ENCODE data around the gene DYNLT2.
A peak's percentile ranks its signal among the peaks of the same experiment; 100 is the strongest.

Gene DYNLT2, protein sequence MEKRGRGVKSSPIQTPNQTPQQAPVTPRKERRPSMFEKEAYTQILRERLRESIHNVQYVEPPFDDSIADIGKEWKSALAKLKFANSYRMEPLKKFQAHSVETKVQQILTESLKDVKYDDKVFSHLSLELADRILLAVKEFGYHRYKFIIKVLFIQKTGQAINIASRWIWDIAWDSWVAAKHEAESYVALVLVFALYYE

DNA sequence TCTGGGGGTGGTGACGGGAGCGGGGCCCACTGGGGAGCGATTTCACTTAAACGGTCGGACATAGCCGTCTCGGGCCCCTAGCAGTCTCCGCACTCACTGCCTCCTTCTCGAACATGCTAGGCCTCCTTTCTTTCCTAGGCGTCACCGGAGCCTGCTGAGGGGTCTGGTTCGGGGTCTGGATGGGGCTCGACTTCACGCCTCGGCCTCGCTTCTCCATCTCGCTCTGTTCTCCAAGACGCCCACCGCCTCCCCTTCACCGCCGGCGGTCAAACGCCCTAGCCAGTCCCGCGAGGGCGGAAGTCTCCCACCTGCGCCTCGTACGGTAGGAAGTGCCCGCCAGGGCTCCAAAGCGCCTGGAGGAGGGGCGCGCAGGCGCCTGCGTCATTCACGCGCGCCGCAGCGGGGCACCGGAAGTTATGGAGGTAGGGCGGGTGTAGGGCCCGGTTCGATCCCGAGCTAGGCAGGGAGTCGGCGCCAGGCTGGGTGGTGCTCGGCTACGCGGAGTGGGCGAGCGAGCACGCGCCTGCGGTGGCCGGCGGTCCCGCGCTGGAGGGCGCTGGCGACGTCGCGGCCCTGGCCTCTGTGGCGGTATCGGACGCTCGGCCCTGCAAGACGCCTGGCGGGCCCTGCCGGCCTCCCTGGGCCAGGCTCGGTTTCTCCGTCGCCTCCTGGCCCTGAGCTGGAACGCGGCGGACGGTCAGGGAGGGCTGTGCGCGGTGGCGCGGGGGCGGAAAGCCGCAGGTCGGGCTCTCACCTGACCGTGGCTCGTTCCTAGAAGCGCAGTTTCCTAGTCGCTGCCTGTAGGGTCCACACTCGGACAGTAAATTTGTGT is at the start of gene DYNLT2, which contains the start of gene ERMARD:
DYNLT2 (minus strand) TSS at position 331 of the 832 bp plus-strand sequence; CDS start at position 217, 114 bp downstream.
ERMARD (plus strand) TSS at position 381 of the 832 bp plus-strand sequence; CDS start at position 417, 36 bp downstream.
- peak; percentile 79 for DNase-seq

DNA sequence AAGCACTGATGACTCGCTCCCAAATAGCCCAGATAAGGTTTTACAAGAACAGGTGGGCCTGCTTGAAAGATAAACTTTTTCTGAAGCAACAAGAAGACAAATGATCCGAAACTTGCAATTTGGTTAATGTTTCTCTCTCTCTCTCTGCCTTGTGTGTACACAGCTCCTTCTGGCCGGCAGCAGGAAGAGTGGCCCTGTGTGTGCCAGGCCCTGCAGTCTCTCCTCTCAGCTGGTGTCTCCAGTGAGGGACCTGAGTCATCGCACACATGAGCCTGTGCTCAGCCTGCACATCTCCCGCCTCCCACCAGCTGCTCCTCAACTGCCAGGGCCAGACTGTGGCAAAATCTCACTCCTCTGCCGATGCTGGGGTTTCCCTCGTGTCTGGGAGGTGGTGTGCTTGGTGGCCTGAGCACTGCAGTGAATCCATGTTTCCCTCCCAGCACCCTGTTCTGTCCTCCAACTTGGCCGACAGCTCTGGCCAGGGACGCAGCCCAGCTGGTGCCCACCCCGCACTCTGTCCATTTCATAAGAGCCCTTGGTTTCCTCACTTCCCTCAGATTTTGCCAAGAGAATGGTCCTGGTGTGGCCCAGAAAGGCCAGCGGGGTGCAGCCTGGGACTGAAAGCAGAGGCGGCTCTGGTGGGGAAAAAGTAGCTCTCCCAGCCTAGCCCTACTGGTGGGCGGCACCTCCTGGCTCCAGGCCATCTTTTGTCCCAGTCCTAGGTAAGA is 49.5 kb upstream of the DYNLT2 start:
- no peak for DNase-seq

DNA sequence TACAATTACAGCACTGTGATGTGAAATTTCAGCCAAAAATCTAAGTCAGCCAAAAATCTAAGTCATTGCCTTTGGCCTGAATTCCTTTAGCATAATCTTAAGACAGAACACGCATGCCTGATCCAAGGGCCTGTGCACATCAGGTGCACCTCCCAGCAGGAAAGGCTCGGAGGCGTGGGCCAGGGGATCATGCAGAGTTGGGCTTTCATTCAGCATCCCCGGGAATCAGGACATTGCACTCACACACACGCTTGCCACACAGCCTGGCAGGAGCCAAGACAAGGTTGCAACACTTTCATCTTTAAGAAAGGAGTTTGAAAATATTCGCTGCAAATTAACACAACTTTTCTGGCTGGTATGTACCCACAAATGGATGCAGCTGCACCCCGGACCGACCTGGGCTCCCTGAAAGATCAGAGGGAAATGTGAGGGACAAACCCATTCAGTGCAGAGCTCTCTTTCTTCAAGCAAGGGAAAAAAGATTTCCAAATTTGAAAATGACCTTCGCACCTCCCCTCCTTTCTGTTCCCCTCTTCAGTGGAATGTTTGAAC is 48.8 kb upstream of the DYNLT2 start:
- DNase-seq: no peak

DNA sequence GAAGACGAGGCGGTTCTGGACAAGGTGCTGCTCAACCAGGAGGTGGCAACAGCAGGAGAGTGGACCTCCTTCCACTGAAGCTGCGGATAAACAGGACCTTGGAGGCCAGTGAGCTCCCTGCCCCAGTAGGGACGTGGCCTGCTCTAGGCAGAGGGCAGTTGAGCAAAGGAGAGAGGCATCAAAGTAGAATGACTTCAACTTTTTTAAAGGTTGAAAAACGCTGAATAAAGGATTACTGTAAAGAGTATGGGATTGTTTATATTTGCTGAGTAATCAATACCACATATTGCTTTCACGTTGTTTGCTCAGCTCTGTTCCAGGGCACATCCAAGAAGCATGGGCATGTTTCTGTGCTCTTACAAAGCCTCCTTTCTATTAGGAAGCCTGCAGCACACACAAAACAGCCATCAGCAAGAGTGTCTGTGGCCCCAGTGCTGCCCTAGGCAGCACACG is 48.1 kb upstream of the DYNLT2 start:
- no peak for DNase-seq

DNA sequence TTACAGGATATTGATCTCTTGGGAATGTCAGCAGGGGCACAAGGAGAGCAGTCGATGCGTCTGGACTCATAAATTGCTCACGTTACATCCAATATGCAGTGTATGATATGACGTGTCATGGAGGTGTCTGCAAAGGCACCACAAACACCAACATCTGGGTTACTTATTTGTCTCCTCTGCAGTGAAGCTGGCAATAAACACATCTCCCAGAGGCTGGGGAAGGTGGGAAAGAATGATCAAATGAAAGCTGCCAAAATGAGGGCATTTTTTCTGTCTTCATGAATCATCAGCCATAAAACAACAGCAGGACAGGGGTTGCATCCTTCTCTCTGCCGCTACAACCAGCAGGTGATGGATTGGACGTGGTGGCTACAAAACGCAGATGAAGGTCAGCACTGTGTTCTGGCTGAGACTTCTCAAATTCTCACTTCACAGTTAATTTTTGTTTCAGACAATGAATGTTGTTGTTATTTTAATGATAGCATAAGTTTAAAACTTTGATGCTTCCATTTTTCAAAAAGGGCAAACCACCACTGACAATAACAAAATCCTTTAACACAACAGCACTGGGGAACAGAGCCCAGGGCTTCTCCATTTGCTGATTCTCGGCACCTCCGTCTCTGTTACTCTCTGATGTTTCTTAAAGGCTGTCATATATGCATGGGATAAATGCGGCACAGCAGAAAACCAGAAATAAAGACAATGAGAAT is 47.5 kb upstream of the DYNLT2 start:
- no peak for DNase-seq

DNA sequence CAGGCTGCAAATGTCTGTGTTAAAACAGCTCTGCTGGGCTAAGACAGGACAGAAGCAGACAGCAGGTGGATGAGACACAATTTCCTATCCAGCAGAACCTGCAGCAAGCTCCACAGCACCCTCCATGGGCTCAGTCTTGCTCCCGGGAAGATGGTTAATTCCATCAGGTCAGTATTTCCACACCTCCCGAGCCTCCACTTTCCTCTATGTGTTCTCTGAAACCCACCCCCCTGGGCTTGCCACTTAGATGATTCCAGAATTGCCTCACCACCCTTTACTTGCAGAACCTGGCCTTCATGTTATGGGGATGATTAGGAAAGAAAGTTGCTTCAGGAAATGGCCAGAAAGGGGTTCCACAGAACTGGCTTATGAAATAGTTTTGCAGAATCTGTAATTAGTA is 43.8 kb upstream of the DYNLT2 start:
- DNase-seq: no peak

DNA sequence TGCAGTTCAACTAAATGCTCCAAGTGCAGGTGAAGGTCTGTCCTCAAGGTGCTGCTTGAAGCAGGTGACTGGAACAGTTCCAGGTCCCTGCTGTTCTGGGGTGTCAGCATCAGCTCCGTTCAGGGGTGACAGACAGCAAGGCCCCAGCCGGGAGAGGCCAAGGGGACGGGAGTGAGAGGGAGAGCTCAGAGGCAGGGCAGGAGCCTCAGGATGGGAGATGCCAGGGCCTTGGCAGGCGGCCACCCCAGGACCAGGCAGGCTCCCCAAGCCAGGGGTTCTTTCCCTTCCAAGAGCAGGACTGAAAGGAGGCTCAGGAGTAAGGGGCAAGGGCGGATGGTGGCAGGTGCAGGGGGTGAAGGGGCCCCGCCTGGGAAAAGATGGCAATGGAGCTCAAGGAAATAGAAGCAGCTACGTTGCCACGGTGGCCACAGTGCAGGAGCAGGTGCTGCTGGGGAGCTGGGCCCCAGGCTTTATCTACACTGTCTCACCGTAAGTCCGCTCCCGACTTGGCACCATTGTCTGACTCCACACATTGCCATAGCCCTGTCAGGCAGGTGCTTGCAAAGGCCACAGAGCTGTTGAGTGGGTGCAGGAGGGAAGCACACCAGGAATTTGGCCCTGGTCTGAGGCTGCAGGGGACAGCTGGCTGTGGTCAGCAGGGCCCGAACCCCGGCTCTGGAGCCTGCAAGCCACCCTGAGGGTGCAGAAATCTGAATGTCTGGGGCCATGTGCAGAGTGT is 43.1 kb upstream of the DYNLT2 start:
- DNase-seq: no peak

DNA sequence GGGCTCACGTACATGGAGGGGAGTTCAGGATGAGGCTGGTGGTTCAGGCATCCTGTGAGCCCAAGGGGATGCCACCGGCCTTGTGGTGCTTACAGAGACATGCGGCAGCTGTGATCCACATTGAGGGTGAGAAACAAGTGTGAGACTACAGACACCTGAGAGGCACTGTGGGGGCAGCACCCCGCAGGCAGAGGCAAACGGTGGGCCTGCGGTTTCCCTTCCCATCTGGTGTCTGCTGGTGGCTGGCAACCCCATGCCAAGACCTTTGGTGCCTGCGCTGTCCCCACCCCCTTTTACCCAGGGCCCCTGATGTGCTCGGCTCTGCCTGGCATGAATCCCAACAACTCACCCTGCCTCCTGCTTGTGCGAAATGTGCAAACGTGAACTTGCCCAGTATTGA is 42.0 kb upstream of the DYNLT2 start:
- DNase-seq: no peak

DNA sequence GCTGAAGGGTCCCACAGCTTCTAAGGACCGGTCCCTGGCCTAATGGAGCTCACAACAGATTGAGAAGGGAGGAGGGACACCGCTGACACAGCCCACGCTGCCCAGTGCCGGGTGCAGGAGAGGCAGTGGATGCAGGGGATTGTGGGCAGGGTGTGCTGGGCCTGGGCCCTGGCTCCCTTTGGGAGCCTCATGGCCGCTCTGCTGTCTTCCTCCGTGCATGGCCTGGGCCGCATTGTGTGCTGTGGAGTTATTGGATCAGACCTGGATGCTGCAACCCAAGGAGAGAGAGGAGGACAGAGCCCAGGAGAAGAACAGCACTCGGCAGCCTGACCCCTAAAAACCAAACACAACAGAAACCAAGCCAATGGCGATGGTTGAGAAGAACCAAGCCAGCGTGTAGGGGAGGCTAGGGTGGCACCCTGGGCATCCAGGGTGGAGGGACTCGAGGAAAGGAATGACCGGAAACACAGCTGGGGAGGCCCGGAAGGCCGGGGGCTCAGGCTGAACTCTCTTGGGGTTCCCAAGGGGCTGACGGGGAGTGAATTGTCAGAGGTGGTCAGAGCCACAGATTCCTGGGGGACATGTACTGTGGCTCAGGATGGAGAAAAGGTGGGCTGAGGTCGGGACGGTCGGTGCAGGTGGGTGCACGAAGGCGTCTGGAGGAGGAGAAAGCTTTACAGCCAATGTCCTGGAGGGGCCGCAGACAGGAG is 41.1 kb upstream of the DYNLT2 start:
- DNase-seq: no peak

DNA sequence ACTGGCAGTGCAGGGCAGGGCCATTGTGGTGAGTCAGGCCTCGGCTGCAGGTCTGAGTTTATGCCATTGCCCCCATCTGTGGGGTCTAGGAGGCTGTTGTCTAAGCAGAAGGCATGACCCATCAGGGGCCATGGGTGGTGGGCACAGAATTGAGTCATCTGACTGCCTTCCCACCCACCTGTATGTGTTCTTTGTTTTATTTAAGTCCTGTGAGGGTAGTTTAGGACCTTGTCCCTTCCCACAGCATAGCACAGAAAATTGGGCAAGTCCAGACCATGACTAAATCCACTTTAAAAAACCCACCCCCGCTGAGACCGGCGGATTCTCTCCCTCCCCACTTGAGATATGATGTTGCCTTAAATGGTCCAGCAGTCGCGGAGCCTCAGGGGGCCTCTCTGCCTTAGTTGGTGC is 40.4 kb upstream of the DYNLT2 start:
- no peak for DNase-seq

DNA sequence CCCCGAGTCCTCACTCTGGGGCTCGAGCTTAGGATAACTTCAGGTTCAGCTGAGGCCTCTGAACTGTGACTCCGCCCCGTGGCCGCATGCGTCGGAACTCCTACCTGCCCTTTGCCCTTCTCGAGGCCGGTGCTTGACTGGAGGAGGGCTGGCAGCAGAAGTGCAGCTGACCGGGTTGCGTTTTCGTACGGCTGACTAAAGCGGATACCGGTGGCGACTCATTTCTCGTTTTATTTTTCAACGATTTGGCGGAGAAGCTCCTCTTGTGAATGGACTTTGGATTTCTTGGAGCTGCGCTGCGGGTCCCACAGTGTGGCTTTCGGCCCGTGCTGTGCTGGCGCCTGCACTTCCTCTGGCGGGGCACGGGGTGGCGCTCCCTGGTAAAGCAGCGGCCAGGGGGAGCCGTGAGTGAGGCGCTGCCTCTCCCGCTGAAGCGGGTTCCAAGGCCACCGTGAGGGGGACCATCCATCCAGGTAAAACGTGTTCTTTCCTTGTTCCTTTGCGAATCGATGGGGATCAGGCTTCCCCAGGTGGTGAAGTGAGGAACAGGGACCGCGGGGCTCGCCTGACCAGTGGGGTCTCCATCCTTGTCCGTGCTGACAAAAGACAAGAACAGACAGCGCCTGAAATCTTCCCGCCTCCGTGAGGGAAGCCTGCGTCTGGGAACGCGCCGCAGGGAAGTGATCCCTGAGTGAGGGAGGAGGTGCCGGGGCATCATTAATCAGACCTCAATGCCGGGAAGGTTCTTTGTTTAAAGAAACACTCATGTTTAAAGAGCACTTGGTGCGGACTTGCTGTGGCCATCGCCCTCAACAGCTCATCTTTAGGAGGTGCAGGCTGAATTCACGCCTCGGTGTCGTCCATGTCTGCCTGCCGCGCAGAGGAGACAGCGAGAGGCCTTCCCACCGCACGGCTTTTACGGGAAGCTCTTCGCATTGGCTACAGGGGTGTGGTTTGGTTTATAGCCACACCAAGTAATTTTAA is 38.9 kb upstream of the DYNLT2 start:
- DNase-seq: peak; percentile 56

DNA sequence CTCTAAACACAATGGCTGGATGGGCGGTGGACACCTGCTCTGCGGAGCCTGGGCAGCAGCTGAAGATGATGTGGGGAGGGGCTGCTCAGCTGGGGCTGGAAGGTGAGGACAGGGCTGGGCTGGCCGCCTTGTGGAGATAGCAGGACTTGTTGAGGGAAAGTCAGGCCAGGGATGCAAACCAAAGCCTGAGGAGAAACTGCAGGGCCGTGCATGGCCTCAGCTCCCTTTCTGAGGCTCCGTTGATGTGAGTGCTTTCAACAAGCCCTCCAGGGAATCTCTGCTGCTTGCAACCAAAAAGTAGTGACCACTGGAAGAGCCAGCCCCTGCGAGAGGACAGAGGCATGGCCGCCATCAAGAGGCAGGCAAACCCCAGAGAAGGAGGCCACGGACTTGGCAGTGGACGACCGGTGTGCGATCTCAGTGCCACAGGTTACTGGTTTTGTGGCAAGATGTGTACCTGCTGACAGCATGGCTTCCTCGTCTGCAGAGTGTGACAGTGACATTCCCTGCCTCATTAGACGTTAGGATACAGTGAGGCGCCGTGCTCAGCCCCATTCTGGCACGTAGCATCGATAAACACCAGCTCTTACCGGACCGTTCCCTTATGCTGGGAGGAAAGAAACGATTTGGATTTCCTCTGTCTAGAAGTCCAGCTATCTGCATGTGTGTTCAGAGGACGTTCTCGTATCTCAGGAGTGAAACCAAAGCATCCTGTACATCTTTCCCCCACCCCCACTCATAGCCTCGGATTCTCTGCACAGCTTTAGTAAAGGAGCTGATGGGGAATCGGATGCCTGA is 38.0 kb upstream of the DYNLT2 start:
- no peak for DNase-seq

DNA sequence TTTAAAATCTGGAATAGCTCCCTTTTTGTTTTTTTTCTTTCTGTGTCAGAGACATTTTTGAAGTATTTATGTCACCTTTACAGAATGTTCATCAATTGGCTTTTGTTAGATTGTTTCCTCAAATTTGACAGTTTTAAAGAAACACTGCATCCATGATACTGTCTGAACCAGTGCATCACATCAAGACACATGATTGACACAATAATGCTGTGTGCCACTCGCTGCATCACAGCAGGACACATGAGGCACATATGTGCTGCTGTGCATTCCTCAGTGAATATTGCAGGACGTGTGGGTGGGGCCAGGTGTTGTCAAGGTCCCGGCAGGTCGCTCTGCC is 37.4 kb upstream of the DYNLT2 start:
- DNase-seq: no peak

DNA sequence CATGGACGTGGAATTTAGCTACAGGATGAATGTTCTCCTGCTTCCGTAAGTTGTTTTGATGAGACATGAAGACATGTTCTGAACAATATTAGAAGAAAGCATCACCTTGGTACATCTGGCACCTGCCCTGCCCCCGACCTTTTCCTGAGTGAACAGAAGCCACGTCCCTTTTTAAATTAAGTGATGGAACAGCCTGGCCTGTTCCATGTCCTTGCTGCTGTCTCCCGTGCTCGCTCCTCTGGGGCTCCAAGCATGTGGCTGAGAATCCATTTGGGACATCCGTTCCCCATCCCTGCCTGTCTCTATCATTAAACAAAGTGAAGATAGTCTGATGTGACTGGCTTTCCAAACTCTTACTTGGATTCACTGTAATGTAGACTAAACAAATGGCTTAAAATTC is 36.4 kb upstream of the DYNLT2 start:
- DNase-seq: no peak

DNA sequence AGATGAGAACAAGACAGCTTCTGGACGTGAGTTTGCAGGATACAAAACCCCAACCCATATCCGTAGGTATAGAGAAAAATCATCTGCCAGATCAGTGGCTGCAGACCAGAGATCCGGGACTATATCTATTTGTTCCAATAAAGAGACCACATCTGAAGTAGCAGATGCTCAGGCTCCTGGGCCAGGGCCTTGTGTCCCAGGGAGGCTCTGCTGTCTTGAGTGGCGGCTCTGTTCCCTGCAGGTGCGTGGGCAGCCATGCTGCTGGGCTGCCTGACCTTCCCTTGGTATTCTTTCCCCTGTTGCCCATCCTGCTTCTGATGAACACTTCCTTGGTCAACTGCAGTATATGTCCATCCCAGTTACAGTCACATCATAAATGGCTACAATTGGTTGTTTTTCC is 35.0 kb upstream of the DYNLT2 start:
- DNase-seq: no peak

DNA sequence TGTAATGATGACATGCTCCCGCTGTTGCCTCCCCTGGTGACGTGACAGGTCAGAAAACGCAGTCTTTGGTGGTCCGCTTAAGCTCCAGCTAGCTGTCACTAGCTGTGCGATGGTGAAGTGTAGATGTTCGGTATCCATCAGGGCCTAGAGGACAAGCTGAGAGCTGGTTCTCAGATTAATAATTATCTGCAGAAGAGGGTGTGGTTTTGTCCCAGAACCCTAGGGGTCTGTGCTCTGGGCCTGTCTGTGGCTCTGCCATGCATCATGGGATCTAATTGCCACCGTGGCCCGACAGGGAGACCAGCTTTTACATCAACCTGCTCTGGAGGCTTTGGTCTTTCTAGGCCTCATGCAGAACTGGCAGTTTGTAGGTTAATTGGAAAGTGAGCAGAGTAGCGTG is 34.2 kb upstream of the DYNLT2 start:
- no peak for DNase-seq

DNA sequence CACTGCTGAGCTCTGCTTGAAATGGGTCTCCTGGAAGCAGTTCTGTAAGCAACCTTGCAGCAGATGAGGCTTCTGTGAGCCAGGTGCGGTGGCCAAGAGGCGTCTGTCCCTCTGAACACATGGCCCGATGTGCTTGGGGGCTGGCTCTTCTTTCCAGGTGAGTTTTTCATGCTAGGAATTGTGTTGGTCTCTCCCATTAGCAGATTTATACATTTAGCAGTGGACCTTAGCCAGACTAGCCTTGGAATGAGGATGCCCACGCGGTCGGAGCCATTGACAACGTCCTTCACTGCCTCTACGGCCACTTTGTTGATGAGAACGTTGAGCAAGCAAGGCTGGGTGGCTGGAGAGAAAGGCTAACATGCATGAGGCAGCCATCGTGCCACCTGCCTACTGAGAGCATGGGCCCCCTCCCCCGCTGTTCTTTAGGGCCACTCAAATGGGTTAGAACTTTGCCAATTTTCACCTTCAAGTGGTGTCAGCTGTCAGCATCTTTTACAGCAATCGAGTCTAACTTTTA is 33.5 kb upstream of the DYNLT2 start:
- no peak for DNase-seq

DNA sequence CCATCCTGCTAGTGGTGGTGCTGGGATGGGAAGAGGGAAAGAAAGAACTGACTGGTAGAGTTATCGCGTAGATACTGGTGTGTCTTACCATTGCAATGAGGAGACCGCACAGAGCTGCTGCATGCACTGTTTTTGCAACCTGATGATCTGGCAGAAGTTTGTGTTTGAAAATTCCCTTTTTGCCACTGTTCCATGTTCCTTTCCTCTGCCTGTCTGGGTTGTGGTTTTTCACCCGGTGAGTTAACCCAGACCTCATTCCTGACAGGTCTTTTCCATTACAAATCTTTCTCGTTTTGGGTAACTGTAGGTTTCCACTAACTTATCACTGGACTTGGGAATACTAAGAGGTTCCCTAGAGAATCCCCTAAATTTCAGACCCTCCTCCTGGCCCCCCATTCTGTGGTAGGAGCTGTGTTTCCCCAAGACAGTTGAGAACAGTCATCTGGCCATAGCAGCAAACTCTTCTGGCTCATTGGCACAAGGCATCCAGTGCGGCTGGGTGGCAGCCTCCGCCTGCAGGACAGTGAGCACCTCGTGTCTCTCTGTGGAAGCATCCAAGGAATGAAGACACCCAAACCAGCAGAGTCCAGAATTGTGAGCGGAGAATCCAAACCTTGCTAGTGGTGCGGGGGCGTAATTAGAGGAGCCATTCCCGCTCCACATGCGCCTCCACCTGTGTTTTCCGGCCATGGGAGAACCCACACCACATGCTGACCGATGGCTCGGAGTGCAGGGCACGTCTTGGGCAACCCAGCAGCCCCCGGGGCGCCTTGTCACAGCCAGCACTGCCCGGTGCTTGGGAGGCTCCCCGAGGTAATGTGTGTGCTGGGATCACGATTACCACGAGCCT is 32.8 kb upstream of the DYNLT2 start:
- DNase-seq: no peak
